UCSD-AML1 (cell line): ENCODE results near the gene FBXO47.

ENCODE experiments used
- DNase-seq: peaks from one replicate; lab custom pipeline; 2025; ENCODE audit not compliant: unreplicated experiment; lab: John Stamatoyannopoulos, UW

The FBXO47 gene, protein sequence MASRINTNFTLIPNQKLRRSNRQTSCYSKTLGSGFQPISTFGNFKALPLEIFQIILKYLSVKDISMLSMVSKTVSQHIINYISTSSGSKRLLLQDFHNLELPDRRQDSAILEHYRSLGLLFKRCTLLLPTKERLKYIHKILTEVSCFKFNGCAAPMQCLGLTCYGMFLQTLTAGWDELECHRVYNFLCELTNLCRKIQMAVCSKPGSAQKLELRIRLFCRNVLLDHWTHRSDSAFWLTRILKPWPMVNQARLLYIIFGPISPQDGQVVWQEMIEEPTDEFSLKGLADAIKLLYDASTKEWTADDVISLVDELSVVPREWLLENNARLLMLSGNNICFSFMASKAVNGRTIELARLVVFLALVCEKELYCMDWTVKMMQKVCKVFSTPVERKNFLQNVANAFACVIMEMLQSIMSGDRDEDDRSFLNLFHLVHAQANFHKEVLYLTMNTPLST

DNA sequence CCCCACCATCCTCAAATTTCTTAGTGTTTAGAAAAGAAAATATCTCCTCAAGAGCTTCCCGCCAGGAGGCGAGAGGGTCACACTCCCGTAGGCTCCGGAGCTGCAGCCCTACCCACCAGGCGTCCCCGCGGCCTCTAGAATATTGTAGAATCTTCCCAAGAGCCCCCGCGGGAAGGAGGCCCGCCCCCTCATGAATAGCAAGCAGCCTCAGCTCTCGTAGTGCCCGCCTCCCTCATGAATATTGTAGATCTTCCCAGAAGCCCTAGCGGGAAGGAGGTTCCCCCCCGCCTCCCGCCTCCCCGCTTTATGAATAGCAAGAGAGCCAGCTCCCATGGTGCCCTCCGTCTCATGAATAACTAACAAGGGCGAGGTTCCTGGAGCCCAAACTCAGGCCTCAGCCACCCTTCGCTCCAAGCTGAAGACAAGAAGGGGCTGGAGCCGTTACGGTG lies at the start of gene FBXO47:
Gene FBXO47, minus strand, starts transcription at position 114 of the 449 bp plus-strand sequence. CDS start 4,378 bp downstream, outside the sequence.
- no peak for DNase-seq

DNA sequence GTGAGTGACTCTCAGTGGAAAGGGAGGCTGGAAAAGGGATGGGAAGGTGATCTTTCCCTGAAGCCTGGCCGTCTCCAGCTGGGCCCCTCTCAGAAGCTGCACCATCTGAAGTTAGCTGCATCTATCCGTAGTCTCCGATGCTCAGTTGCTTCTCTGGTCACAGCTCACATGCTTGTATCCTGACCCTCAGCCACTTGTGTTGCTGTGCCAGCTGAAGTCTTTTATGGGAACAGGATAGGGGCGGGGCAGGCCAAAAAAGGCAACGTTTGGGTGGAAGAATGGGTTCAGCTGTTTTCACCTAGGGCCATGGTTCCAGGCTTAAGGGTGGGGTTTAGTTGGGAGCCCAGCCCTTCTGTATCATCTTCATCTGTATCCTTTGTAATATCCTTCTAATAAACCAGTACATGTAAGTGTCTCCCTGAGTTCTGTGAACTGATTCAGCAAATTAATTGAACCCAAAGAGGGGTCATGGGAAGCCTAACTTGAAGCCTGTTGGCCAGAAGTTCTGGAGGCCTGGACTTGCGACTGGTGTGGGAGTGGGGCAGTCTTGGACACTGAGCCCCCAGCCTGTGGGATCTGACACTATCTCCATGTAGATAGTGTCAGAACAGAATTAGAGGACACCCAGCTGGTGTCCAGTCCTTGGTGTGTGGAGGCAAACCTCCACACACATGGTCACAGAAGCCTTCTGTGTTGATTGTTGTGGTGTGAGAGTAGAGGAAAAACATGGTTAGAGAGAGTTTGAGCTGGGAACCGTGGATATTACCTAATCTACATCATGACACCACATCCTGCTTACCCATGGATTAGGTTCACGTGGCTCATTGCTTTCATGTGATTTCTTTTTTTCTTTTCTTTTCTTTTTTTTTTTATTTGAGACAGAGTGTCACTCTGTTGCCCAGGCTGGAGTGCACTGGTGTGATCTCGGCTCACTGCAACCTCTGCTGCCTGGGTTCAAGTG lies 49.3 kb upstream of the FBXO47 start:
- DNase-seq, result no peak

DNA sequence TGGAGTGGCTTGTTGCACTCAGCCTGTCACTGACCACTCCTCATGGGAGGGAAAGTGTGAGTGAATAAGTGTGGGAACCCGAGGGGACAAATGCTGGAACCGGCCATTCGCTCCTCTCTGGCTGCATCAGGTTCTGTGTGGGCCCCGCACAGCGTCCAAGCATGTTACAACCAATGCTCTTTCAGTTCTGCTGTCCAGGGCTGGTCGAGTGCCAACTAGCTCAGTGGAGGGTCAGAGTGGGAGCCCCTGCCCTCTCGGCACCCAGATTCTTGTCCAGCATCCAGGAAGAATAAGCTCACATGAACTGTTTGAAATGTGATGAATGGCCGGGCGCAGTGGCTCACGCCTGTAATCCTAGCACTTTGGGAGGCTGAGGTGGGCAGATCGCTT lies 48.3 kb upstream of the FBXO47 start:
- DNase-seq, result no peak

DNA sequence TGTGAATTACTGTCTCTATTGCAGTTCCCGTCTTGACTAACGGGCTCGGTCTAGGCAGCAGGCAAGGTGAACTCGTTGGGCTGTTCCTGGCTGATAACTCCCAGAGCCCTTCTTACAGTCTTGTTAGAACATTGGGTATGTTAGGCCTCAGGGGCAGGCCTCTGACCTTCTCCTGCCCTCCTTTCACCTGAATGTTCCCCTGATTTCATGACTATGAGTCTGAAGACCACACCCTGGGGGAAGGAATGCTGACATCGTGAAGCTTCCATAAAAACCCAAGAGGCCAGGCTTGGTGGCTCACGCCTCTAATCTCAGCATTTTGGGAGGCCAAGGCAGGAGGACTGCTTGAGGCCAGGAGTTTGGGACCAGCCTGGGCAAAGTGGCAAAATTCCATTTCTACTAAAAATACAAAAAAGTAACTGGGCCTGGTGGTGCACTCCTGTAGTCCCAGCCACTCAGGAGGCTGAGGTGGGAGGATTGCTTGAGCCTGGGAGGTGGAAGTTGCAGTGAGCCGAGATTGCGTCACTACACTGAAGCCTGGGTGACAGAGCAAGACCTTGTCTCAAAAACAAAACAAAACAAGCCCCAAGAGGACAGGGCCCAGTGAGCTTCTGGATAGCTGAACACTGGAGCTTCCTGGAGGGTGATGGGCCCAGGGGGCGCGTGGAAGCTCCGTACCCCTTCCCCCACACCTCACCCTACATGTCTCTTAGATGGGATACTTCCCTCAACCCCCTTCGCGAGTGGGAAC lies 47.8 kb upstream of the FBXO47 start:
- no peak for DNase-seq

DNA sequence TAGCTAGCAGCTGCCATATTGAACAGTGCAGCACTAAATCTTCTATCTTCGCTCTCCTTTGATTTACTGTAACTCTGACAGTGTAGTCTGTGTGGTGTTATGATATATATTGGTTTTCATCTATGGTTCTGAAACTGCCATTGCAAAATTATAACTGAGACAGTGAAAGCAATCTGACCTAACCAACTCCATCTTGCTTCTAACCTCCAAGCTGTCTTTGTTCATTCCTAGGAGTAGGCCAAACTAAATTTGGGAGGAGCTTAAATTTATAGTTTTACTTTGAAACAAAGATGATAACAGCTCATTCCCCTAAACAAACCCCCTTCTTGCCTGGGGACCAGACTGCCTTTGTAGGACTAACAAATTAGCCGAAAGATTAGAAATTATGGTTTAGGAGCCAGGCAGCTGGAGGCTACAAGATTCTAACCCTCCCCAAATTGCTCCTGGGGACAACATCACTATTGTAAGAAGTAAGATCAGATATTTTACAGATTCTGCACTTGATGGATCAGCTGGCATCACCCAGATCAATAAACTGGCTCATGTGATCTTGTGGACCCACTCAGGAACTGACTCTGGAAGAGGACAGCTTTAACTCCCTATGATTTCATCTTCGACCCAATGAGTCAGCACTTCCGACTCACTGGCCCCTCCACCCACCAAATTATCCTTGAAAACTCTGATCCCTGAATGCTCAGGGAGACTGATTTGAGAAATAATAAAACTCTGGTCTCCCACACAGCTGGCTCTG lies 47.0 kb upstream of the FBXO47 start:
- DNase-seq, result no peak

DNA sequence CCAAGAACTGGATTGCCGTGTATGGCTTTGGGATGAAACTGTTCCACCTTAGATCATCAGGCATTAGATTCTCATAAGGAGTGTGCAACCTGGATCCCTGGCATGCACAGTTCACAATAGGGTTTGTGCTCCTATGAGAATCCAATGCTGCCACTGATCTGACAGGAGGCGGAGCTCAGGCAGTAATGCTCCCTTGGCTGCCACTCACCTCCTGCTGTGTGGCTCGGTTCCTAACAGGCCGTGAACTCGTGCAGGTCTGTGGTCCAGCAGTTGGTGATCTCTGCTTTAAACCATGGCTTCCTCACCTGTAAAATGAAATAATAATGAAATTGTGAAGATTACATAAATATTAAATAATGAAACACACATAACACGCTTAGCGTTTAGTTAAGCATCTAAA lies 45.5 kb upstream of the FBXO47 start:
- no peak for DNase-seq

DNA sequence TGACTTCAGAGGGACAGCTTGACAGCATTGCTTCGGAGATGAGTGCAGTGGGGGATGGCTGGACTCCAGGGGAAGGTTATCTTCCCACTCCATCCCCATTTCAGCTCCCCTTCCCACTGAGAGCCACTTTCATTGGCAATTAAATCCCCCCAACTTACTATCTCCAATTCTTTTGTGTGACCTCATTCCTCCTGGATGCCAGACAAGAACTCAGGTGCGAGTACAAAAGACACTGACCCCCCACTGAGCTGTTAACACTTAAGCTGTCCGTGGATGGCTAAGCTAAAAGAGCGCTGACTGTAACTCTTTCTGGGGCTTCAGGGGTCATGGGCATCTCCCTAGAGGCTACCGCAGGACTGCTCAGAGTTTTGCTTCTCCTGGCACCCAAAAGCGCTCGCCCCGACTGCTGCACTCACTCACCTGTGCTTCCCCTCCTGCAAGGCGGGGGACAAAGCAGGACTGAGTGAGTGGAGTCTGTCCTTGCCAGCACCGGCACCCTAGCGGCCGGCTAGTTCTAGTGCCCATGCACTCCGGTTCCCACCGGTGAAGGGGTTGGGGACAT lies 44.8 kb upstream of the FBXO47 start:
- DNase-seq, result no peak

DNA sequence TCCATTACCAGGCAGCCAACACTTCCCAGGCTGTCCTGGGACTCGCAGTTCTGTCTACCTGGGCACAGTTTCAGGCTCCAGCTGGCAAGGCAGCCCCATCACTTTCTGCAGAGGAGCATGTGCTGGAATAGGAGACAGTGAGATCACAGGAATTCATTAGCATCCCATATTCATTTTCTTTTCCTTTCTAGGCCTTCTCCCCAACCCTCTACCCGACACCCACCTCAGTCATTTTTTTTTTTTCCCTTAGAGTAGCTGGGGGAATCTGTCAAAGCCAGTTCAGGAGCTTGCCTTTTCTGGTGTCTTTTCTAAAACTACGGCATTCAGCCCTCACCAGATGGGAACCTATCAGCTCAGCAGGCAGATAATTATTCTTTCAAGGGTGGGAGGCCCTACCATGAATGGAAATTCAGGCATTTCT lies 42.4 kb upstream of the FBXO47 start:
- DNase-seq, result no peak

DNA sequence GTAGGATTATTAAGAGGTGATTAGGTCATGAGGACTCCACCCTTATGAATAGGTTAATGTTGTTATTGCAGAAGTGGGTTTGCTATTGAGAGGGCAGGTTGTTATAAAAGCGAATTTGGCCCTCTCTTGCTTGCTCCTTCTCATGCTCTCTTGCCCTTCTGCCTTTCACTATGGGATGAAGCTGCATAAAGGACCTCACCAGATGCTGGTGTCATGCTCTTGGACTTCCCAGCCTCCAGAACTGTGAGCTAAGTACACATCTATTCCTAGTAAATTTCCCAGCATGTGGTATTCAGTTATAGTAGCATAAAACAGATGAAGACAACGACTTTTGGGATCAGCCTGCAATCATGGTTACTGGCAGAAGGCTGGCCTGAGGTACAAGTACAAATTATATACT lies 41.4 kb upstream of the FBXO47 start:
- no peak for DNase-seq

DNA sequence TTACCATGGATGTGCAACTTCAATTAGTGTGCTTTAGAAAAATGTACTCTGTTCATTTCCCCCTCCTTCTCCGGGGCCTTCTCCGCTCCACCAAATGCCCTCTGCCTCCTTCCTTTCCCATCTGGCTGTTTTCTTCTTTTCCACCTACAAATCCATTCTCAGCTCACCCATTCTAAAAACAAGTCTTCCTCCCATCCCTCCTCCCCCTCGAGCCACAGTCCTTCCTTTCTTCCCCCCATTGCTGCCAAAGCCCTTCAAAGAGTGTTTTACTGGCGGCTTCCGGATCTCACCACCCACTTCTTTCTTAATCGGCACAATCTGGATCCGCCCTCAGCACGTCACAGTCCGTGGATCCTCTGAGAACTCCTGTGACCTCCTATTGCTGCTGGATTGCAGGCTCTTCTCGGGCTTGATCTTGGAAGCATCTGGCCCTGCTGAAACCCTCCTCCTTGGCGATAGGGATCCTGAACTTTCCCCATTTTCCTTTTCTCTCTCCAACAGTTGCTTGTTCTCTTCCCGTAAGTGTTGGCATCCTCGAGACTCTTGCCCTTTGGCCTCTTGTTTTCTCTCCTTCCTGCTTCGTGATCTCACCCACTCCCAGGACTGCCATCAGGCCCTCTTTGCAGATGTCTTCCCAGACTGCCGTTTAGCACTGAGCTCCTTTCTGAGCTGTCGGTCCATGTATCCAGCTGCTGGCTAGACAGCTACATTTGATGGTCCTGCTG lies 36.0 kb upstream of the FBXO47 start:
- peak; percentile 80 for DNase-seq

DNA sequence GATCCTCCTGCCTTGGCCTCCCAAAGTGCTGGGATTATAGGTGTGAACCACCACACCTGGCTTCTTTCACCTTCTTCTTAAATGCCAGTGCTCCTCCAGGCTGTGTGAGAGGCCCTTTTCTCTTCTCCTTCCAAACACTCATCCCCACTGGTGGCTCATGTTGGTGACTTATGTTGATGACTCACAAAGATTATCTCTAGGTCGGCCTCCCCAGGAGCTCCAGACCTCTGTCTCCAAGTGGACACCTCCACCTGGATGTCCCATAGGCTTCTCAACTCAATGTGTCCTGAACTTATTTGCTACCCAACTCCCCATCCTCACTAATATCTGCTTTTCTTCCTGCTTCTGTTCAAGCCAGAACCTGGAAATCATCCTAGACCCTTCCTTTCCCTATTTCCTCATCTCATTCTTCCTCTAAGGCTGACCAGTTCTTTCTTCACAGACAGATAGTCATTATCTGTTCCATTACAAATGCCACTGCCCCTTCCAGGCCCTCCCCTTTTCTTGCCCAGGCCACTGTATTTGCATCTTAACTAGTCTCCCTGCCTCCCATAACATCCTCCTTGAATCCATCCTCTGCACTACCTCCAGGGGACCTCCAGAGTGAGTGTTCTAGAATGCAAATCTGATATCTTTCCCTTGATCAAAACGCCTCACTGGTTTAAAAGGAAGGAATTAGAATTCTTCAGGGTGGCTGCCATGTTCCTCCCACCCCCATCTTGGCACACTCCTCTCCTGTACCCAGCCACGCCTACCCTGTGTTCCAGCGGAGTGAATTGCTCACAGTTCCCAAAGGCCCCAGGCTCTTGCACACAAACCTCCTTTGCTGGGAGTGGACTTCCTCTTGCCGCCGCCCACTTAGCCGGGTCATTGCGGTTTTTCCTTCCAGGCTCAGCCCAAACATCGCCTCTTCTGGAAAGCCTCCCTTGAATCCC lies 34.8 kb upstream of the FBXO47 start:
- DNase-seq, result peak; percentile 78

DNA sequence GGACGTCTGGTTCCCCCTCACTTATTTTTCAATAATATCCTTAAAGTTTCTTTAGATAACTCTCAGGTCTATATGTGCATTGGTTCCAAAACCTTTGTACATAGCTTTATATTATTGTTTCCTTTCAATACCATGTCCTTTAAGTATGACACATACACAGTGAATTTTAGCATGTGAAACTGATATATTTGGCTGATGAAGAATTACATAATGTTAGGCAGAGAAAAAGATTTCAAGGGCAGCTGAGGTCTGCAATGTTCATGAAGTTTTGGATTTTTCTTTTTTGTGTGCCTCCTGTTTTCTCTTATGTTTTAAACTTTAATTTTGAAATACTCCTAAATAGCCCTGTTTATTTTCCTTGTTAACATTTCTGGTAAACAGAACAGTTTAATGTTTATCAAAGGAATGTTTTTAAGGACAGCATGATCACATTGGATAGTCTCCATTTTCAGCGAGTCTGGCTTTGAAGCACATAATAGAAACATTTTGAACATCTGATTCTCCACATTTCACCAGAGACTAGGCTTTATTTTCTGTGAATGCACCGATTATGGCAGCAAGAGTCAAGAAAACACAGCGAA lies 32.9 kb upstream of the FBXO47 start:
- no peak for DNase-seq

DNA sequence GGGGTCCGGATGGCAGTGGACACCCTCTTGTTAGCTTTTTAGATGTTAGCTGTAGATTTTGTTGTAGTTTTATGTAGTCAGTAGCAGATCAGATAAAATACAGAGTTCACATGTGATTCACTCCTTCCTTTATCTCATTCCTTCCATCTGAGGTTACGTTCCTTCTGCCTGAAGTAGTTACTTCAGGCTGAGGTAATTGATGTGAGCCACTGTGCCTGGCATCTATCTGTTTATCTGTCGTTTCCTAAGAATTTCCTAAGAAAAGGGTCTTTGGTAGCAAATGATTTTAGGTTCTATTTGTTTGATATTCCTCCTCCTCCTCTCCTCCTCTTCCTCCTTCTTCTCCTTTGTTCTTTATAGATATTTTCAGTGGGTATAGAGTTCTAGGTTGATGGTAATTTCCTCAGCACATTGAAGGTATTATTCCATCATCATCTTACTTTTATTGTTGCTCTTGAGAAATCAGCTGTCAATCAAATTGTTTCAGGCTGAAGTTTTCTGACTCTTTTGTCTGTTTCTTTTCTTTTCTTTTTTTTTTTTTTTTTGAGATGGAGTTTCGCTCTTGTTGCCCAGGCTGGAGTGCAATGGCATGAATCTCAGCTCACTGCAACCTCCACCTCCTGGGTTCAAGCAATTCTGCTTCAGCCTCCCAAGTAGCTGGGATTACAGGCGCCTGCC lies 29.6 kb upstream of the FBXO47 start:
- DNase-seq, result no peak

DNA sequence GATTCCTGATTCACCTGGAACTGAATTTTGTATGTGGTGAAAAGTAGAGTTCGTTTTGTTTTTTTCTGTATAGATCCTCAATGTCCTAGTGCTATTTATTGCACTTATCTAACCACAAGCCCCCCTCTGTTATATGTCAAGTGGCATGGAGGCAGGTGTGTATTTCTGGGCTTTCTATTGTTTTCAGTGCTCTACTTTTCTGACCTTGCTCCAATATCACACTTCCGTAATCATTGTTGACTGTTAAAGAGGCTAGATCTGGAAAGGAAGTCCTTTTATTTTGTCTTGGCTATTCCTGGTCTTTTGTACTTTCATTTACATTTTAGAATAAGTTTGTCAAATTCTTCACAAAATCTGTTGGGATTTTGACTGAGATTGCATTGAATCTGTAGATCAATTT lies 26.8 kb upstream of the FBXO47 start:
- DNase-seq, result no peak

DNA sequence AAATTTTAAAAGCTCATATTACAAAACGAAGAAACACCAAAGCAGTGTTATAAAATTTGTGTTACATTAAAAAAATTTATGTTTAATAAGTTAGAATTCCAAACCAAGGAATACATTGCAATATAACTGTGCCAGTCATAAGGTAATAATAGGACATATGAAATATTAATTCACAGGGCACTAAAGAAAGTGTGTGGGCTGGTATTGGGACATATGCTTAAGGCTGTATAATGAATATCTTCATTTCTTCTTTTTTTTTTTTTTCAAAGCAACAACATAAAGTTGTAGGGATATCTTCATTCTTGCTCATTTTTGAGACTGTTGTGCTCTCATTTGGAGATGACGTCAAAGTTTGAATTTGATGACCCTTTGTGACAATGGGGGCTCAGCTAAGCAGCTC lies 17.5 kb upstream of the FBXO47 start:
- no peak for DNase-seq

DNA sequence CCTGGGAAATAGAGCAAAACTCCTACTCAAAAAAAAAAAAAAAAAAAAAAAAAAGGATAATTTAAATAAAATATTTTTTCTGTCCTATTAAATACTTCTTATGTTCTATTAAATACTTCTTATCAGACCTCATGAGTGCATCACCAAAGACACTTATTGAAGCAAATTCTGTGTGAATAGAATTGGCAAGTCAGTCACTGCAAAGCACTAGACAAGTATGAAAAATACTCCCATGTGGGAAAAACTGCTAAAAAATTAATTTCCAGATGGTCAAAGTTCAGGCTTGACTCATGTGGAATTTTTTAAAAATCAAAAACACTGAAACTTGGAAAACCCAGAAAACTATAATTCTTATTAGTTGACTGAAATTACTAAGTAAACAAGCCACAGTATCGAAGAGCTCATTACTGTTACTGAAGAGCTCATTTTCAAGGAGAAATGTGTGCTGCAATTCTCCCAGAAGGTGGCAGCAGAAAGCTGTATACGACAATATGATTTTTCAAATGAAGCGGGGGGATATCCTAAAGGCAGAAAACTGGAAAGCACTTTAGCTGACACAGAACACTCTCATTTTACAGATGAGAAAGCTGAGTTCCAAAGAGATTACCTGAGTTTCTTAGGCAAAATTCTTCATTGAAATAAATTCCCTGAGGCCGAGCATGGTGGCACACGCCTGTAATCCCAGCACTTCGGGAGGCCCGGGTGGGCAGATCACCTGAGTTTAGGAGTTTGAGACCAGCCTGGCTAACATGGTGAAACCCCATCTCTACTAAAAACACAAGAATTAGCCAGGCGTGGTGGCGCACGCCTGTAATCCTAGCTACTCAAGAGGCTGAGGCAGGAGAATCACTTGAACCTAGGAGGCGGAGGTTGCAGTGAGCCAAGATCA lies 15.9 kb upstream of the FBXO47 start:
- no peak for DNase-seq
